GM23338 (cell line): ENCODE results near the gene TRIM28. TPM values are rescaled to one million over a fixed set of nuclear protein-coding genes. Genes with fewer than 3 reads are reported as not detected.

Experiments used
- ATAC-seq: fragments of 200-7000 bp; cut with Tn5 transposase; 3 replicates; pipeline ENCODE4 v1.9.1; 2020
- DNase-seq: peaks from one replicate; pipeline ENCODE4 v3.0.0-alpha.2; 2015; ENCODE audit warnings: low spot score
- H2AFZ ChIP-seq: fragments of 200-600 bp; sonication (generic); 2 replicates; pipeline ENCODE4 v1.8.0; 2016; ENCODE audit warnings: antibody characterized with exemption, mild to moderate bottlenecking, moderate library complexity
- H3F3A ChIP-seq: fragments of 200-600 bp; sonication (generic); replicated peaks from 2 replicates; pipeline ENCODE4 v1.8.0; 2017; ENCODE audit warnings: antibody characterized with exemption, mixed run types, low read depth
- H3K27ac ChIP-seq: fragments of 200-600 bp; sonication (generic); 2 replicates; pipeline ENCODE4 v1.6.1; 2016; ENCODE audit warnings: low read depth
- H3K27me3 ChIP-seq: fragments of 200-600 bp; sonication (generic); 2 replicates; pipeline ENCODE4 v1.8.0; 2016; ENCODE audit warnings: mild to moderate bottlenecking, mixed run types, moderate library complexity; ENCODE audit not compliant: insufficient read depth
- H3K36me3 ChIP-seq: fragments of 200-600 bp; sonication (generic); 2 replicates; pipeline ENCODE4 v1.8.0; 2016; ENCODE audit warnings: mild to moderate bottlenecking; ENCODE audit not compliant: insufficient read depth
- H3K4me1 ChIP-seq: fragments of 200-600 bp; sonication (generic); 2 replicates; pipeline ENCODE4 v1.8.0; 2016; ENCODE audit warnings: mild to moderate bottlenecking, moderate library complexity; ENCODE audit not compliant: insufficient read depth
- H3K4me2 ChIP-seq: fragments of 200-600 bp; sonication (generic); 2 replicates; pipeline ENCODE4 v1.7.1; 2017; ENCODE audit warnings: mixed run types
- H3K4me3 ChIP-seq: fragments of 200-600 bp; sonication (generic); 2 replicates; pipeline ENCODE4 v1.6.1; 2016; ENCODE audit warnings: mixed run types
- H3K79me2 ChIP-seq: fragments of 200-600 bp; sonication (generic); replicated peaks from 2 replicates; pipeline ENCODE4 v1.8.0; 2017; ENCODE audit warnings: mild to moderate bottlenecking; ENCODE audit not compliant: insufficient read depth
- H3K9me2 ChIP-seq: fragments of 200-600 bp; sonication (generic); 2 replicates; pipeline ENCODE4 v1.8.0; 2017; ENCODE audit not compliant: insufficient read depth
- H4K20me1 ChIP-seq: fragments of 200-600 bp; sonication (generic); replicated peaks from 2 replicates; pipeline ENCODE4 v1.8.0; 2017; ENCODE audit warnings: mild to moderate bottlenecking; ENCODE audit not compliant: insufficient read depth
- H3K27ac Mint-ChIP-seq: 2 replicates; pipeline ENCODE4 v1.8.0; 2020; ENCODE audit warnings: inconsistent platforms, mild to moderate bottlenecking, moderate library complexity, mixed read lengths
- H3K27me3 Mint-ChIP-seq: 3 replicates; pipeline ENCODE4 v1.8.0; 2022; ENCODE audit warnings: low read depth, mild to moderate bottlenecking, moderate library complexity, mixed read lengths, inconsistent platforms; ENCODE audit not compliant: insufficient read depth, poor library complexity
- H3K36me3 Mint-ChIP-seq: 3 replicates; pipeline ENCODE4 v1.8.0; 2021; ENCODE audit warnings: low read depth, mild to moderate bottlenecking, inconsistent platforms, moderate library complexity, mixed read lengths
- H3K4me1 Mint-ChIP-seq: 3 replicates; pipeline ENCODE4 v1.8.0; 2020; ENCODE audit warnings: mild to moderate bottlenecking, inconsistent platforms, mixed read lengths
- H3K4me3 Mint-ChIP-seq: 3 replicates; pipeline ENCODE4 v1.8.0; 2021; ENCODE audit warnings: moderate library complexity, mild to moderate bottlenecking, inconsistent platforms, mixed read lengths
- H3K9me3 Mint-ChIP-seq: 3 replicates; pipeline ENCODE4 v1.8.0; 2020; ENCODE audit warnings: moderate library complexity, mild to moderate bottlenecking, inconsistent platforms, mixed read lengths
- CREB1 ChIP-seq: fragments of 250-450 bp; sonication (Bioruptor Pico); IDR thresholded peaks from 2 replicates; pipeline ENCODE4 v1.5.0; 2020; ENCODE audit warnings: low read depth, mild to moderate bottlenecking, moderate library complexity
- EZH2 ChIP-seq: fragments of 200-600 bp; sonication (generic); IDR thresholded peaks from one replicate; pipeline ENCODE4 v1.8.0; 2017; ENCODE audit warnings: antibody characterized with exemption, mild to moderate bottlenecking, low read depth; ENCODE audit not compliant: unreplicated experiment
- EZH2phosphoT487 ChIP-seq: fragments of 200-600 bp; sonication (generic); IDR thresholded peaks from one replicate; pipeline ENCODE4 v1.8.1; 2018; ENCODE audit warnings: antibody characterized with exemption; ENCODE audit not compliant: unreplicated experiment
- JUNB ChIP-seq: IDR thresholded peaks from one replicate; pipeline ENCODE4 v1.6.1; 2016; ENCODE audit warnings: antibody characterized with exemption; ENCODE audit not compliant: unreplicated experiment
- NANOG ChIP-seq: IDR thresholded peaks from 2 replicates; pipeline ENCODE4 v1.6.1; 2016; ENCODE audit warnings: antibody characterized with exemption, borderline replicate concordance
- POLR2AphosphoS5 ChIP-seq: IDR thresholded peaks from 2 replicates; pipeline ENCODE4 v1.6.1; 2016; ENCODE audit warnings: antibody characterized with exemption, low read depth
- STAT1 ChIP-seq: IDR thresholded peaks from one replicate; pipeline ENCODE4 v1.6.1; 2016; ENCODE audit warnings: antibody characterized with exemption; ENCODE audit not compliant: unreplicated experiment
- ZNF114 ChIP-seq: fragments of 250-450 bp; sonication (Bioruptor Pico); IDR thresholded peaks from 2 replicates; pipeline ENCODE4 v1.5.0; 2020; ENCODE audit warnings: mild to moderate bottlenecking, moderate library complexity
- ZNF331 ChIP-seq: fragments of 250-450 bp; sonication (Bioruptor Pico); IDR thresholded peaks from 2 replicates; pipeline ENCODE4 v1.5.0; 2020; ENCODE audit warnings: low read depth, mild to moderate bottlenecking, moderate library complexity
- polyA plus RNA-seq: library from polyadenylated mRNA; unstranded; fragments of >200 nt; fragmentation: Nextera tagmentation; extraction: Ambion mirVana; gene quantifications from 2 replicates; pipeline ENCODE4 v1.2.1, GENCODE V29; 2016
- total RNA-seq: library from RNA; depleted of rRNA; stranded (reverse); fragments of >200 nt; shearing (Covaris generic); gene quantifications from 2 replicates; pipeline ENCODE4 v1.2.3, GENCODE V29; 2014
- TF ChIP-seq, protein P1 (sequence below): fragments of 250-450 bp; sonication (Bioruptor Pico); IDR thresholded peaks from 2 replicates; pipeline ENCODE4 v1.5.0; 2020; ENCODE audit warnings: mild to moderate bottlenecking, moderate library complexity
- TF ChIP-seq, protein P2 (sequence below): IDR thresholded peaks from 2 replicates; pipeline ENCODE4 v1.6.1; 2016; ENCODE audit warnings: antibody characterized with exemption
- TF ChIP-seq, protein P3 (sequence below), 2 experiments: fragments of 200-600 bp in 1 of 2; sonication (generic) in 1 of 2; conservative IDR thresholded peaks; 2 replicates each; pipeline versions ENCODE4 v1.5.1 to v1.6.1; 2016 to 2017; ENCODE audit warnings: antibody characterized with exemption in 2 of 2, low read depth in 2 of 2, mild to moderate bottlenecking in 2 of 2, moderate library complexity in 1 of 2
- TF ChIP-seq, protein P4 (sequence below): IDR thresholded peaks from one replicate; pipeline ENCODE4 v1.6.1; 2018; ENCODE audit warnings: antibody characterized with exemption; ENCODE audit not compliant: unreplicated experiment

TRIM28 gene
- total and polyA plus RNA-seq, 2 experiments from 2014 or later = 920 to 1,430 TPM

DNA sequence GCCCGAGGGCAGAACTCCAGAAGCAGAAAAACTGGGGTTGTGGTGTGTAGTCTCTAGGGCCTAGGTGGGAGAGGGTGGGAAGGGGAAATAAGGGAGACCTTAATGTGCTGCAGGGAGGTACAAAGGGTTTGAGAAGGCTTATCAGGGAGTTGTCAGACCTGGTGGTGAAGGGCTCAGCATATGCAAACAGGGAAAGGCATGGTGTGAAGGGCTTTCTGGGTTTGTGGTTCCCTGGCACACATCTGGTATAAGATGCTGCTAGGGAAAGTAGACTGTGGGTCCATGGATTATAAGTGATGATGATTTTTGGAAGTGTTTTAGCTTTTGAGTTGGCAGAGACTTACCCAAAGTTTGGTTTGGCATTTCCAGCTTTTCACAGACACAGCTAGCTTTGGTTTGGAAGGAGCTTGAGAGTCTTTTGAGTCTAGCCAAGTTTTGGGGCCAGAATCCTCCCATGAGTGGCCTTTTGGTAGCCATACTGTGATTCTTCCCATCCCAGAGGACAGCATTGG, 2.2 kb downstream of the TRIM28 start:
- Histone ChIP-seq H3F3A (peaks cover 63% of the 10 kb centered on the region), H3K27ac (peak overlapping the region; percentile 55; the same call in 1 of the 2 replicates), H3K4me1 (peaks cover 8% of the 10 kb centered on the region; the same call in 1 of the 2 replicates), H3K9me2 (no peaks in the 10 kb centered on the region), H3K4me3 (peak overlapping the region; percentile 99), H3K36me3 (peaks cover 41% of the 10 kb centered on the region), H3K79me2 (peaks cover 37% of the 10 kb centered on the region), H2AFZ (no peak overlapping the region), H3K27me3 (peaks cover 15% of the 10 kb centered on the region; the same call in 1 of the 2 replicates), H4K20me1 (peaks cover 45% of the 10 kb centered on the region), H3K4me2 (peak overlapping the region; percentile 98)
- peaks cover 65% of the 10 kb centered on the region for H3K36me3 Mint-ChIP-seq
- peaks cover 5% of the 10 kb centered on the region; the same call in 2 of the 3 replicates for H3K9me3 Mint-ChIP-seq
- TF ChIP-seq CREB1 (CRISPR knock-in tag) (no peak), STAT1 (no peak), ZNF331 (no peak), POLR2AphosphoS5 (no peak), JUNB (no peak), EZH2 (no peak), ZNF114 (no peak), EZH2phosphoT487 (no peak), NANOG (no peak)
- TF ChIP-seq, protein P1, sequence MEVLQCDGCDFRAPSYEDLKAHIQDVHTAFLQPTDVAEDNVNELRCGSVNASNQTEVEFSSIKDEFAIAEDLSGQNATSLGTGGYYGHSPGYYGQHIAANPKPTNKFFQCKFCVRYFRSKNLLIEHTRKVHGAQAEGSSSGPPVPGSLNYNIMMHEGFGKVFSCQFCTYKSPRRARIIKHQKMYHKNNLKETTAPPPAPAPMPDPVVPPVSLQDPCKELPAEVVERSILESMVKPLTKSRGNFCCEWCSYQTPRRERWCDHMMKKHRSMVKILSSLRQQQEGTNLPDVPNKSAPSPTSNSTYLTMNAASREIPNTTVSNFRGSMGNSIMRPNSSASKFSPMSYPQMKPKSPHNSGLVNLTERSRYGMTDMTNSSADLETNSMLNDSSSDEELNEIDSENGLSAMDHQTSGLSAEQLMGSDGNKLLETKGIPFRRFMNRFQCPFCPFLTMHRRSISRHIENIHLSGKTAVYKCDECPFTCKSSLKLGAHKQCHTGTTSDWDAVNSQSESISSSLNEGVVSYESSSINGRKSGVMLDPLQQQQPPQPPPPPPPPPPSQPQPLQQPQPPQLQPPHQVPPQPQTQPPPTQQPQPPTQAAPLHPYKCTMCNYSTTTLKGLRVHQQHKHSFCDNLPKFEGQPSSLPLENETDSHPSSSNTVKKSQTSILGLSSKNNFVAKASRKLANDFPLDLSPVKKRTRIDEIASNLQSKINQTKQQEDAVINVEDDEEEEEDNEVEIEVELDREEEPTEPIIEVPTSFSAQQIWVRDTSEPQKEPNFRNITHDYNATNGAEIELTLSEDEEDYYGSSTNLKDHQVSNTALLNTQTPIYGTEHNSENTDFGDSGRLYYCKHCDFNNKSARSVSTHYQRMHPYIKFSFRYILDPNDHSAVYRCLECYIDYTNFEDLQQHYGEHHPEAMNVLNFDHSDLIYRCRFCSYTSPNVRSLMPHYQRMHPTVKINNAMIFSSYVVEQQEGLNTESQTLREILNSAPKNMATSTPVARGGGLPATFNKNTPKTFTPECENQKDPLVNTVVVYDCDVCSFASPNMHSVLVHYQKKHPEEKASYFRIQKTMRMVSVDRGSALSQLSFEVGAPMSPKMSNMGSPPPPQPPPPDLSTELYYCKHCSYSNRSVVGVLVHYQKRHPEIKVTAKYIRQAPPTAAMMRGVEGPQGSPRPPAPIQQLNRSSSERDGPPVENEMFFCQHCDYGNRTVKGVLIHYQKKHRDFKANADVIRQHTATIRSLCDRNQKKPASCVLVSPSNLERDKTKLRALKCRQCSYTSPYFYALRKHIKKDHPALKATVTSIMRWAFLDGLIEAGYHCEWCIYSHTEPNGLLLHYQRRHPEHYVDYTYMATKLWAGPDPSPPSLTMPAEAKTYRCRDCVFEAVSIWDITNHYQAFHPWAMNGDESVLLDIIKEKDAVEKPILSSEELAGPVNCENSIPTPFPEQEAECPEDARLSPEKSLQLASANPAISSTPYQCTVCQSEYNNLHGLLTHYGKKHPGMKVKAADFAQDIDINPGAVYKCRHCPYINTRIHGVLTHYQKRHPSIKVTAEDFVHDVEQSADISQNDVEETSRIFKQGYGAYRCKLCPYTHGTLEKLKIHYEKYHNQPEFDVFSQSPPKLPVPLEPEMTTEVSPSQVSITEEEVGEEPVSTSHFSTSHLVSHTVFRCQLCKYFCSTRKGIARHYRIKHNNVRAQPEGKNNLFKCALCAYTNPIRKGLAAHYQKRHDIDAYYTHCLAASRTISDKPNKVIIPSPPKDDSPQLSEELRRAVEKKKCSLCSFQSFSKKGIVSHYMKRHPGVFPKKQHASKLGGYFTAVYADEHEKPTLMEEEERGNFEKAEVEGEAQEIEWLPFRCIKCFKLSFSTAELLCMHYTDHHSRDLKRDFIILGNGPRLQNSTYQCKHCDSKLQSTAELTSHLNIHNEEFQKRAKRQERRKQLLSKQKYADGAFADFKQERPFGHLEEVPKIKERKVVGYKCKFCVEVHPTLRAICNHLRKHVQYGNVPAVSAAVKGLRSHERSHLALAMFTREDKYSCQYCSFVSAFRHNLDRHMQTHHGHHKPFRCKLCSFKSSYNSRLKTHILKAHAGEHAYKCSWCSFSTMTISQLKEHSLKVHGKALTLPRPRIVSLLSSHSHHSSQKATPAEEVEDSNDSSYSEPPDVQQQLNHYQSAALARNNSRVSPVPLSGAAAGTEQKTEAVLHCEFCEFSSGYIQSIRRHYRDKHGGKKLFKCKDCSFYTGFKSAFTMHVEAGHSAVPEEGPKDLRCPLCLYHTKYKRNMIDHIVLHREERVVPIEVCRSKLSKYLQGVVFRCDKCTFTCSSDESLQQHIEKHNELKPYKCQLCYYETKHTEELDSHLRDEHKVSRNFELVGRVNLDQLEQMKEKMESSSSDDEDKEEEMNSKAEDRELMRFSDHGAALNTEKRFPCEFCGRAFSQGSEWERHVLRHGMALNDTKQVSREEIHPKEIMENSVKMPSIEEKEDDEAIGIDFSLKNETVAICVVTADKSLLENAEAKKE = no peak
- TF ChIP-seq, protein P2, sequence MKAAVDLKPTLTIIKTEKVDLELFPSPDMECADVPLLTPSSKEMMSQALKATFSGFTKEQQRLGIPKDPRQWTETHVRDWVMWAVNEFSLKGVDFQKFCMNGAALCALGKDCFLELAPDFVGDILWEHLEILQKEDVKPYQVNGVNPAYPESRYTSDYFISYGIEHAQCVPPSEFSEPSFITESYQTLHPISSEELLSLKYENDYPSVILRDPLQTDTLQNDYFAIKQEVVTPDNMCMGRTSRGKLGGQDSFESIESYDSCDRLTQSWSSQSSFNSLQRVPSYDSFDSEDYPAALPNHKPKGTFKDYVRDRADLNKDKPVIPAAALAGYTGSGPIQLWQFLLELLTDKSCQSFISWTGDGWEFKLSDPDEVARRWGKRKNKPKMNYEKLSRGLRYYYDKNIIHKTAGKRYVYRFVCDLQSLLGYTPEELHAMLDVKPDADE = no peak
- TF ChIP-seq, protein P3, sequence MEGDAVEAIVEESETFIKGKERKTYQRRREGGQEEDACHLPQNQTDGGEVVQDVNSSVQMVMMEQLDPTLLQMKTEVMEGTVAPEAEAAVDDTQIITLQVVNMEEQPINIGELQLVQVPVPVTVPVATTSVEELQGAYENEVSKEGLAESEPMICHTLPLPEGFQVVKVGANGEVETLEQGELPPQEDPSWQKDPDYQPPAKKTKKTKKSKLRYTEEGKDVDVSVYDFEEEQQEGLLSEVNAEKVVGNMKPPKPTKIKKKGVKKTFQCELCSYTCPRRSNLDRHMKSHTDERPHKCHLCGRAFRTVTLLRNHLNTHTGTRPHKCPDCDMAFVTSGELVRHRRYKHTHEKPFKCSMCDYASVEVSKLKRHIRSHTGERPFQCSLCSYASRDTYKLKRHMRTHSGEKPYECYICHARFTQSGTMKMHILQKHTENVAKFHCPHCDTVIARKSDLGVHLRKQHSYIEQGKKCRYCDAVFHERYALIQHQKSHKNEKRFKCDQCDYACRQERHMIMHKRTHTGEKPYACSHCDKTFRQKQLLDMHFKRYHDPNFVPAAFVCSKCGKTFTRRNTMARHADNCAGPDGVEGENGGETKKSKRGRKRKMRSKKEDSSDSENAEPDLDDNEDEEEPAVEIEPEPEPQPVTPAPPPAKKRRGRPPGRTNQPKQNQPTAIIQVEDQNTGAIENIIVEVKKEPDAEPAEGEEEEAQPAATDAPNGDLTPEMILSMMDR (conservative IDR thresholded peaks at IDR 0.05; ENCODE audit: low read depth in 2 of 2) = no peak
- TF ChIP-seq, protein P4, sequence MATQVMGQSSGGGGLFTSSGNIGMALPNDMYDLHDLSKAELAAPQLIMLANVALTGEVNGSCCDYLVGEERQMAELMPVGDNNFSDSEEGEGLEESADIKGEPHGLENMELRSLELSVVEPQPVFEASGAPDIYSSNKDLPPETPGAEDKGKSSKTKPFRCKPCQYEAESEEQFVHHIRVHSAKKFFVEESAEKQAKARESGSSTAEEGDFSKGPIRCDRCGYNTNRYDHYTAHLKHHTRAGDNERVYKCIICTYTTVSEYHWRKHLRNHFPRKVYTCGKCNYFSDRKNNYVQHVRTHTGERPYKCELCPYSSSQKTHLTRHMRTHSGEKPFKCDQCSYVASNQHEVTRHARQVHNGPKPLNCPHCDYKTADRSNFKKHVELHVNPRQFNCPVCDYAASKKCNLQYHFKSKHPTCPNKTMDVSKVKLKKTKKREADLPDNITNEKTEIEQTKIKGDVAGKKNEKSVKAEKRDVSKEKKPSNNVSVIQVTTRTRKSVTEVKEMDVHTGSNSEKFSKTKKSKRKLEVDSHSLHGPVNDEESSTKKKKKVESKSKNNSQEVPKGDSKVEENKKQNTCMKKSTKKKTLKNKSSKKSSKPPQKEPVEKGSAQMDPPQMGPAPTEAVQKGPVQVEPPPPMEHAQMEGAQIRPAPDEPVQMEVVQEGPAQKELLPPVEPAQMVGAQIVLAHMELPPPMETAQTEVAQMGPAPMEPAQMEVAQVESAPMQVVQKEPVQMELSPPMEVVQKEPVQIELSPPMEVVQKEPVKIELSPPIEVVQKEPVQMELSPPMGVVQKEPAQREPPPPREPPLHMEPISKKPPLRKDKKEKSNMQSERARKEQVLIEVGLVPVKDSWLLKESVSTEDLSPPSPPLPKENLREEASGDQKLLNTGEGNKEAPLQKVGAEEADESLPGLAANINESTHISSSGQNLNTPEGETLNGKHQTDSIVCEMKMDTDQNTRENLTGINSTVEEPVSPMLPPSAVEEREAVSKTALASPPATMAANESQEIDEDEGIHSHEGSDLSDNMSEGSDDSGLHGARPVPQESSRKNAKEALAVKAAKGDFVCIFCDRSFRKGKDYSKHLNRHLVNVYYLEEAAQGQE = no peak
- H3K4me1 Mint-ChIP-seq = peaks cover 22% of the 10 kb centered on the region
- ATAC-seq (no peak), DNase-seq (no peak)
- peak overlapping the region; percentile 99 for H3K4me3 Mint-ChIP-seq
- peak overlapping the region; percentile 45 for H3K27ac Mint-ChIP-seq
- peaks cover 40% of the 10 kb centered on the region for H3K27me3 Mint-ChIP-seq
